ENCODE measurements around the gene PTPN1. TPM values are rescaled to one million over a fixed set of nuclear protein-coding genes. Genes with fewer than 3 reads are reported as not detected.

PTPN1 gene
- total and polyA plus RNA-seq, 4 donors = 5.8 to 10.6 (median 9.7) TPM

GRCh38 chr20:50572938-50573777, 63.0 kb downstream of the PTPN1 start:
- Histone ChIP-seq H3K4me3 (ENCODE audit: low read depth in 1 of 3, low read length in 3 of 3) (no peak overlapping the region), H3K4me1 (ENCODE audit: control insufficient read depth in 4 of 4, insufficient read depth in 4 of 4, low read length in 3 of 4) (peaks cover 9 to 30% (median 23%) of the 10 kb centered on the region in 4 donors), H3K9me3 (ENCODE audit: control insufficient read depth in 4 of 4, low read length in 3 of 4) (no peaks in the 10 kb centered on the region), H3K27ac (ENCODE audit: low read depth in 1 of 2, low read length in 2 of 2) (peak overlapping the region; percentile 88 to 89), H3K27me3 (ENCODE audit: control insufficient read depth in 4 of 4, insufficient read depth in 4 of 4, low read length in 3 of 4) (no peaks in the 10 kb centered on the region), H3K9ac (ENCODE audit: low read depth in 1 of 2, low read length in 2 of 2) (peak overlapping the region; percentile 5 to 23), H3K36me3 (ENCODE audit: control insufficient read depth in 4 of 4, insufficient read depth in 3 of 4, low read depth in 1 of 4, low read length in 3 of 4) (peaks cover 6 to 26% (median 19%) of the 10 kb centered on the region in 4 donors)
- no peak for DNase-seq (ENCODE audit: low spot score)
- WGBS = 14% methylated on average over 6 of the region's 6 CpGs
- no peak for TF ChIP-seq GABPA (IDR thresholded peaks at IDR 0.05 in 1 of 2, conservative IDR thresholded peaks at IDR 0.05 in 1 of 2)
- TF ChIP-seq FOXA1 (IDR thresholded peaks at IDR 0.05) = peak; percentile 89
- TF ChIP-seq RXRA (IDR thresholded peaks at IDR 0.05) = peak; percentile 66 to 89
- TF ChIP-seq MAX (IDR thresholded peaks at IDR 0.05) = peak; percentile 77
- peak; percentile 10 to 59 for TF ChIP-seq JUND (IDR thresholded peaks at IDR 0.05)
- peak; percentile 59 for TF ChIP-seq ATF3 (IDR thresholded peaks at IDR 0.05)
- TF ChIP-seq HNF4G (IDR thresholded peaks at IDR 0.05) = peak; percentile 26
- no peak for TF ChIP-seq REST (IDR thresholded peaks at IDR 0.05)
- peak; percentile 47 for TF ChIP-seq NR2F2 (IDR thresholded peaks at IDR 0.05)
- peak in 1 of 2 donors; percentile 28 for TF ChIP-seq RAD21 (IDR thresholded peaks at IDR 0.05)
- TF ChIP-seq SP1 (IDR thresholded peaks at IDR 0.05) = peak; percentile 67
- peak; percentile 92 for TF ChIP-seq FOXA2 (IDR thresholded peaks at IDR 0.05)
- peak; percentile 52 to 78 for TF ChIP-seq HNF4A (conservative IDR thresholded peaks at IDR 0.05)
- no peak for TF ChIP-seq TAF1 (conservative IDR thresholded peaks at IDR 0.05)
- TF ChIP-seq ZBTB33 (IDR thresholded peaks at IDR 0.05) = peak; percentile 42
- TF ChIP-seq EGR1 (IDR thresholded peaks at IDR 0.05; ENCODE audit: low read depth in 2 of 2) = no peak
- peak; percentile 77 for TF ChIP-seq YY1 (IDR thresholded peaks at IDR 0.05)

GRCh38 chr20:50574108-50574507, 63.9 kb downstream of the PTPN1 start:
- 93% methylated on average over 9 of the region's 9 CpGs for WGBS
- no peak for DNase-seq (ENCODE audit: low spot score)
- Histone ChIP-seq H3K4me1 (ENCODE audit: control insufficient read depth in 4 of 4, insufficient read depth in 4 of 4, low read length in 3 of 4) (peaks cover 9 to 30% (median 23%) of the 10 kb centered on the region in 4 donors), H3K27ac (ENCODE audit: low read depth in 1 of 2, low read length in 2 of 2) (peak overlapping the region; percentile 88 to 89), H3K9ac (ENCODE audit: low read depth in 1 of 2, low read length in 2 of 2) (peak overlapping the region in 1 of 2 donors; percentile 27), H3K9me3 (ENCODE audit: control insufficient read depth in 4 of 4, low read length in 3 of 4) (no peaks in the 10 kb centered on the region), H3K27me3 (ENCODE audit: control insufficient read depth in 4 of 4, insufficient read depth in 4 of 4, low read length in 3 of 4) (no peaks in the 10 kb centered on the region), H3K36me3 (ENCODE audit: control insufficient read depth in 4 of 4, insufficient read depth in 3 of 4, low read depth in 1 of 4, low read length in 3 of 4) (peaks cover 9 to 26% (median 18%) of the 10 kb centered on the region in 4 donors), H3K4me3 (ENCODE audit: low read depth in 1 of 3, low read length in 3 of 3) (no peak overlapping the region)
- no peak for TF ChIP-seq FOXA1 (IDR thresholded peaks at IDR 0.05)
- no peak for TF ChIP-seq FOXA2 (IDR thresholded peaks at IDR 0.05)
- TF ChIP-seq SP1 (IDR thresholded peaks at IDR 0.05) = no peak
- no peak for TF ChIP-seq HNF4A (conservative IDR thresholded peaks at IDR 0.05)
- TF ChIP-seq YY1 (IDR thresholded peaks at IDR 0.05) = no peak
- no peak for TF ChIP-seq ATF3 (IDR thresholded peaks at IDR 0.05)
- no peak for TF ChIP-seq RAD21 (IDR thresholded peaks at IDR 0.05)
- TF ChIP-seq JUND (IDR thresholded peaks at IDR 0.05) = no peak
- no peak for TF ChIP-seq EGR1 (IDR thresholded peaks at IDR 0.05; ENCODE audit: low read depth in 2 of 2)
- no peak for TF ChIP-seq RXRA (IDR thresholded peaks at IDR 0.05)
